ENCODE data around the gene UBL7.

The UBL7 gene

DNA sequence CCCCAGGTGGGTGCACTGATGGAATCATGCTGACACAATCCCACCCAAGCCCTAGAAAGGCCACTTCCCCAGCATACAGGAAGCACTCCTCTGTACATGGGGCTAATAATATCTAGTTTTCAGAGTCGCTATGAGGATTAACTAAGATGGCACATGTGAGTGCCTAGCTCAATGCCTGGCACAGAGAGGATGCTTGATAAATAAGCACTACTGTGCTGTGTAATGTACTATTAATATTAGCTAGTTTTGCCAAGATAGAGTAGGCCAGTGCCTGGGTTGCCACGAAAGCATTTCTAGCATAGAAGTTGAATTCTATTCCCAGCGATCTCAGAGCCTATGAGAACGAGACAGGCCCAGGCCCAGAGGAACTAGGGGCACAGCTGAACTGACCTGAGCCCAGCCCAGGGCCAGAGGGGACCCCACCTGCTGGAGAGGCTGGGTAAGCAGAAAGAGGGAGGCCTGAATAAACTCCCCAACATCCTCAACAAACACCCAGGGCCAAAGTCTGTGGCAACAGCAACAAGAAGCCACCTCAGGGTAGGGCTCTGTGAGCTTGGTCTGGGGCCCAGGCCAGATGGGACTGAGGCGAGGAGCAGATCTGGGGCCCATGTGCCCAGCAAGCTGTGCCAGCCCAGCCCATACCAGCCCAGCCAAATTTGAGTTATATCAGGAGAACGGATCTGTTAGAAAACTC, 19.6 kb downstream of the UBL7 start:
- ATAC-seq (no peak), DNase-seq (no peak)

DNA sequence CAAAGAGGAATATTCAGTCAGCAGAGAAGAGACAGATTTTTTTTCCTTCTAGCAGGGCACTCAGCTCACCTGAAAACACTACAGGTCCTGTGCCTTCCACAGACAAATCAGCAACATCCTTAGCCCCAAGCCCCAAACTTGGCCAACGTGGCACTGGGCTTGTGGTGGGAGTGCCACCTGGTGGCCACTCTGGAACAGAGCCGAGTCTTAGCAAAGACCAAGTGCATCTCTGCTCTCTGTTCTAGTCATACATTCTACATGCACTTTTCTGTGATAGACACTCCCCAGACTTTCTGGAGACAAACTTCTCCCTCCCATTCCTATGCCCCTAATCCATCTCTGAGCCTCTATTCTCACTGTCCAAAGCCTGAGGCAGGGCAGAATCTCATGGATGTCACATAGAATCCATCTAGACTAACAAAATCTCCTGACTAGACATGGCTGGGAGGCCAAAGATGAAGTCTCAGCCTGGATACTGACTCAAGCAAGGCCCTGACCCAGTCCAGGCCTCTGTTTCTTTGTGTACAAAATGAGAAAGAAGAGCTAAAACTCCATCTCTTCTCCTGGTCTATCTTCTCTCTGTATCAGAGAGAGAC, 22.1 kb downstream of the UBL7 start:
- DNase-seq (peak; percentile 82), ATAC-seq (peak; percentile 76)

DNA sequence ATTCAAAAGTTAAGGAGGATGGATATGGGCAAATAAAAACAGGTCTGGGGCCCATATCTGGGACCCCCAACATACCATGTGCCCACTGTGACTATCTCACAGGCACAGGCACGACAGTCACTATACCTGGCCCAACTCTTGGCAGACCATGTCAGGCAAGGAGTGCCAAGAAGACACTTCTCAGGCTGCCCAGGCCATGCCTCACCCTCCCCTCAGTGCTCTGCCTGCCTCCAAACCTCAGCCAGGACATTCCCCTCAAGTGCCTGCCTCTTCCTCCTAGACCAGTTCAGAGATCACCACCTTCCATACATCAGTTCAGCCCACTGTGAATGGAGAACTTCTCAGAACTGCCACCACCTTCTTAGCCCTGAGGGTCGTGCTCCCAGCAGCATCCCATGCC, 22.8 kb downstream of the UBL7 start:
- DNase-seq (no peak), ATAC-seq (no peak)

DNA sequence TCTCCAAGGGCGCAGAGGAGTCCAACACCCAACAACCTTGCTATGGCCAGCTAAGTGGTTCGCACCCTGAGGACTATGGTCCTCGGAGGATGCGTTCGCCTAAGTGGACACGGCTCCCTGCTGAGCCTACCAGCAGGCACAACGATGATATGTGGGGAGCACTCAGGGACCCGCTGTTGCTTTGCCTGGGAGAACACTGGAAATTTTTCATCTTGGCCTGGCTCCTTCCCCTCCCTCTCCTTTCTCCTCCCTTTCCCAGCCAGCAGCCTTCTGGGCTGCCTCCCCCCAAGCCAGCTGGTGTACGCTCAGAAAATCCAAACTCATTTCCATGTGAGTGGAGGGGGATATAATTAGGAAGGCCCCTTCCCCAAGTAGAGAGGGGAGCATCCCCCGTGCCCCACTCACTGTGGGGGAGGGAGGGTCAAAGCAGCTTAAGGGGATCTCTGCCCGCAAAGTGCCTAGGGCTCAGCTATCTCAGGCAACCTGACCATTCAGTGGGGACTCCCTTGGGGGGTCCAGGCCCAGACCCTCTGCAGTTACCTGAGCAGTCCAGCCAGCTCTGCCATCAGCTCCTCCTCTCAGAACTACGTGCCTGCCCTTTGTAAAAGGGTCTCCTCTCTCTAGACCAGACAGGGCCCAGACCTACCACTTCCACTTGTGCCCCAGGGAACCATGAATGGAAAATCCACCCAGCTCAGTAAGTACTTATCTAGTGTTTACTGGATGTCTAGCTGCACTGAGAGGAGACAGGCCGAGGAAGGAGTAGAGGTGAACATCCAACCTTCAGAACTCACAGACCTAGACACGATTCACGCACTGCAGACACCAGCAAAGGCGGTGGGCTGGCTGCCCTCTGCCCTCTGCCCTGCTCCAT, 26.5 kb downstream of the UBL7 start:
- DNase-seq (no peak), ATAC-seq (no peak)

DNA sequence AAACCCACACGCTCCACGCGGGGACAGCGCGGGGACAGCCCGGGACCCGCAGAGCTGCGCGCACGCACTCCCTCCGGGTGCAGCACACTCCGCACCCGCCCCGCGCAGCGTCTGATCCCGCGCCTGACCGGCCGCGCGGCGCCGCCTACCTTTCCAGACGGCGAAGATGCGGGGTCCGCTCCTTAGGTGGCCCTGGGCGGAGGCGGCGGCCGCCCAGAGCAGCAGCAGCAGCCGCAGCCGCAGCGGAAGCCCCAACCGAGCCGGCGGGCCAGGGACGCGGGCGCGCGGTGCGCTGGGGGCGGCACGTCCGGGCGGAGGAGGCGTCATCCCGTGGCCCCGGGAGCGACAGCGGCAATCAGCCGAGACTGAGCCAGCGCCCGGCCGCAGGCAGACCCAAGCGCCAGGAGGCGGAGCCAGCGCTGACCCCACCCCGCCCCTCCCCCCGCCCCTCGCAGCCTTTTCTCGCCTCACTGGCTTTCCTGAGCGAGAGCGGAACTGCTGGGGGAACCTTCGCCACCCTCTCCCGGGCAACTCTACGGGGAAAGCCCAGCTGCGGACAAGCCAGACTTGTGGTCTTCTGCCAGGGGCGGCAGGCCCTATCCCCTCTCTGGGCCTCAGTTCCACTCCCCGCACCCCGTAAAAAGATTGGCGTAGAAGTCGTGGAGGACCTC, 27.2 kb downstream of the UBL7 start, which contains the start of gene SEMA7A:
SEMA7A (minus strand) TSS at position 367 of the 671 bp plus-strand sequence; CDS start at position 327, 40 bp downstream.
- peak; percentile 80 for ATAC-seq
- DNase-seq: peak; percentile 89

DNA sequence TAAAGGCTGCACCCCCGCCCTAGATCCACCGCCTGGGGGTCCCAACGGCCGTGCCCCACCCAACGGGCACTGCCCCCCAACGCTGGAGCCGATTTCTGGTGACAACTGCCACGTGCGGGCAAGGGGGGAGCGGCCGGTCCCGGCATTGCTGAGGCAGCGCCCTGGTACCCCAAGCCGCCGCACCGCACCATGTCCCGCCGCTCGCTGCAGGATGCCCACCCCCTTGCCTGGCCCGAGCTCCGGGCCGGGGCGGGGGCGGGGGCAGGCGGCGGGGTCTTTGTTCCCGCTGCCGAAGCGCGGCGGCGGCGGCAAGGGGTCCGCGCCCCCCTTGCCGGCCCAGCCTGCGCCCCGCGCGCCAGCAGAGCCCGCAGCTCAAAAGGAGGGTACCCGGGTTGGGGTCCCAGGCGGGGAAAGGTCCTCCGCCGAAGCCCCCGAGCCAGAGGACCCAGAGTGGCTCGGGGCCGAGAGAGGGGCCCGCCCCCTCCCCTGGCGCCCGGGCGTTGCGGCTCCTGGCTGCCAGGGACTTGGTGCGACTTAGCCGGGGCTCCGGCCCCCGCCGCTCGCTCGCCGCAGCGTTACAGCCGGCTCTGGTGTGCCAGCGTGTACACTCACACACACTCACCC, 27.9 kb downstream of the UBL7 start:
- ATAC-seq (no peak), DNase-seq (no peak)

DNA sequence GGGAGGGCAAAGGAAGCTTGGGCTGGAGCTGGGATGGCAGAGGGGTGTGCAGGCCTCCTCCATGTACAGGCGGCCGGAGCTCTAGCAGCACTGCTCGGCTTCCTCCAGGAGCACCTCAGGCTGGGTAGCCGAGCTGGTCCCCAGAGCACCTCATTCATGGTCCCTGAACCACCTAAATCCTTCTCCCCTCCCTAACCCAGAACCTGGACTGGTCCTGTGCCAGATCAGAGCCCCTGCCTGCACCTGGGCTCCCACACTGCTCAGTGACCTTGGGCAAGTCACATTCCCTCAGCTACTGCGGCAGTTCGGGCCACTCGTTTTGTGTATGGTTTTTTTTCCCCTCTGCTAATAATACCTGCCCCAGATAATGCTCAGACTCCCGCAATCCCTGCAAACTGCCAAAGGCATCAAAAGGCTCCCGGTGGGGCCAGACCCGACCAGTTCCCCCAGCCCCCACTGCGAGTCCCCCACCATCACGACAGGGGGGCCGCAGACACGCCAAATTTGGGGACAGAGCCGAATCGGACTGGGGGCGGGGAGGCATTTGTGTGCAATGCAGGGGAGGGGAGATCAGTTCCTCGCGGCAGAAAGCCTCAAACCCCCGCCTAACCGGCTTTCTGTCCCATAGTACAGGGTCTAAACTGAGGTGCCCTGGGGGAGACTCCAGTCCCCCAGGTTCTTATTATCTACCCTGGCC, 28.5 kb downstream of the UBL7 start:
- DNase-seq (no peak), ATAC-seq (no peak)

DNA sequence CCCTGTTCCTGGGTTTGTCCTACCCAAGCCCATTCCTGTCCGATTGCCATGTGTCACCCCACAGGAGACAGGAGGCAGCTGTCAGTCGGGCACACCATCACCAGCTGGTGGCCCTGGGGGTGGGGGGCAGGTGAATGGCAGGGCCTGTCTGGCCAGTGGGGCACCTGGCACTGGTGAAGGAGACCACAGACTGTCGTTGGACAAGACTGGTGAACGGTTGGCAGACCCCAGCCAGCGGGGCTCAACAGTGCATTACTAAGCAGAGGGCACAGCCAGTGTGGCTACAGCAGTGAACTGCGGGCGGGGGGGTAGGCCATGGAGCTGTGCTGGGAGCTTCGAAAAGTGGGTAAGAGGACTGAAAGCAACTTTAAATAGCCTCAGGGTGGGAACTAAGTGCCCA, 29.3 kb downstream of the UBL7 start:
- no peak for ATAC-seq
- DNase-seq: peak; percentile 45

DNA sequence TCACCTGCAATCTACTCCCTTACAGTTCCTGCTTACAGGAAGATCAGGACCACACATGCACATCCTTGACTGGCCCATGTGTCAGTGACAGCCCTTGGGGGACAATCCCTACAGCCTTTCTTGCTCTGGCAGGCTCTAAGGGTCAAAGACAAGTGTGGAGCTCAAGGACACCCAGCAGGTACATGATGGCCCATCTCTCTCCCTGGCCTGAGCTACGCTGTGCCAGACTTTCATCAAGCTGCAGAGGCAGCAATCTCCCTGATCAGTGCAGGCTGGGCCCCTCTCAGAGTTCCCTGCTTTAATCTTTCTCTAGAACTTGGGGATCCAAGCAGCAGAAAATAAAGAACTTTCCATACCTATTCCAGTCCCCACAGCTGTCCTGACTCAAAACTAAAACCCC, 29.8 kb downstream of the UBL7 start:
- no peak for ATAC-seq
- no peak for DNase-seq

DNA sequence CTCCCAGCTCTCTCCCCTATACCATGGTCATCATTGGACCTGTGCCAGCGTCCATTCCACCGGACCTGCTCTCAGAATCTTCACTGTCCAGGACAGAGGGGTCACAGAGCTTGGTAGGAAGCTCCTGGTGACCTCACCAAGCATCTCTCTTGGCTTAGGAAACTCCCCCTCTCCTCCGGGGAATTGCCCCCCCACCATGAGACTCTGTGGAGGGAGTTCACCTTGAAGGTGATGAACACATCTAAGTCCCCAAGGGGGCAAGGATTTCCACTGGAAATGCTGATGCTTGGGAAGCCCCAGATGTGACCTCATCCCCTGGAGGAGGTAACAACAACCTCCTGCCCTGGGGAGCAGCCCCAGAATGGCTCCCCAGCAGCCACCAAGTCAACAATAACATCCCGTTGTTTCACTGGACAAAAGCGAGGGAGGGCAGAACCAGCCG, 30.4 kb downstream of the UBL7 start:
- ATAC-seq: peak; percentile 17
- DNase-seq: peak; percentile 56

DNA sequence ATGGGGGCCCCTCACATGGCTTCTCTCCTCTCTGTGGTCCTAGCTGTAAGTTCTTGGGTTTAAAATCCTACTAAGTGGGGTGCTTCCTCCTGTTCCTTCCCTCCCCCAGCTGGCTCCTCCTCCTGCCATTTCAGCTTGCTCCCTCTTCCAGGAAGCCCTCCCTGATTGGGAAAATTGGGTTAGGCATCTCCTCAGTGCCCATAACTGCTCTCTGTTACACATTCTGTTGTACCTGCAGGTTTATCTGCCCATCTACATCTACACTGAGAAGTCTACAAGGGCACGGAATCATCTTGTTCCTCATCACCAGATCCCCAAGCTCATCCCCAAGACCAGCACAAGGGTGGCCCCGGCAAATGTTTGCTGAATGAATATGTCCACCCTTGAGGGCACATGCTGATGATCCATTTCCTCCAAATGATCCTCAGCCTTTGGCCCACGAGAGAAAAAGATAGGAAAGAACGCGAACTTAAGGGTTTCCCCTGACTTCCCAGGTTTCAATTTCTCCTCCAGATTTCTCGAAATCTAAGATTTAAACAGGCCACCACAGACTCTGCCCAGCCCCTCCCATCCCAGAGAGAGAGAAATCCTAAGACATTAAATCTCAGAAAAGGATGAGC, 31.1 kb downstream of the UBL7 start:
- ATAC-seq (no peak), DNase-seq (no peak)

DNA sequence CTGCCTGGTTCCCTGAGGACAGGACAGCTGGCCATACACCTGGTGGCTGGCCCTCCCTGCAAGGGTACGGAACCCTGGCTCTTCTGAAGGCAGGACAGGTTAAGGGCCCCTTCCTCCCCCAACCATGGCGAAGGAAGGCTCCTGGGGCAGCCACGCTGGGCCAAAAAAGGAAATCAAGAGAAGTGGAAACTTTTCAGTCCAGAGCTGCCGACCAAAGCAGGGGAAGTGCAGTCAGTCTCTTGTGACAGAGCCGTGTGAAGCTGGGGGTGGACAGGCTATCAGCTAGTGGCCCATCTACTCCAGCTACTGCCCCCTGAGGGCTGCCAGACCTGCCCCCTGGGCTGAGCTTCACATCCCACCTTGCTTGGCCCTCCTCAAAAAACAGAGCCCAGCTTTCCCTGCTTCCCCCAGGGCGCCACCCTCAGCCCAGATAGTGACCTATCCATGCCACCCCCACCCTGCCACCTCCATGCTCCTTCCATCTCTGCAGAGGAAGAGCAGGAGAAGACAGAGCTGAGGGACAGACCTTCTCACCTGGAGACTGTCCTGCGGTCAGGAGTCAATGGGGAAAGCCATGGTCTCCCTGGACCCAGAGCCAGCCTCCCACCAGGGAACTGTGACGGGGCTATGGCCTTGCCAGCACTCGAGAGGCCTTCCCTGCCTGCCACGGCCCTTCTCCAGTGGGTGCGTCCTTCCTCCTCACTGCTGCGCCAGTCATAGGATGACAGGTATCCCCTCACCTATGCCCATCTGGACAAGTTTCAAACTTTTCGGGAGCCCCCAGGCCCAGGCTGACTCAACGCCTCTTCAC, 31.8 kb downstream of the UBL7 start:
- ATAC-seq (no peak), DNase-seq (no peak)

DNA sequence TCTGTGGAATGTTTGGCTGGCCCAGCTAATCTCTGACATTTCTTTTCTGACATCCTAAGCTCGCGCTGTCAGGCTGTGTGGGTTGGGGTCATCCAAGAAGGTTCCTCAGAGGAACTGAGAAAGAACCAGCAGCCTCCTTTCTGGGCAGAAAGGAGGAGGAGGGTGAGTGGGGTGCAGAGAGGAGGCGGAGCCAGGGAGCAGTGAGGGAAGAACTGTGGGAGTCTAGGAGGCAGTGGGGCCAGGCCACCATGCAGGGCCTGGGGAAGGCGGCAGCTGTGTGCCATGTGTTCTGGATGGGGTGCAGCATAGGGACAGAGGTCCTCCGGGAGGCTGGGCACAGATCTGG, 32.5 kb downstream of the UBL7 start:
- ATAC-seq (no peak), DNase-seq (no peak)

DNA sequence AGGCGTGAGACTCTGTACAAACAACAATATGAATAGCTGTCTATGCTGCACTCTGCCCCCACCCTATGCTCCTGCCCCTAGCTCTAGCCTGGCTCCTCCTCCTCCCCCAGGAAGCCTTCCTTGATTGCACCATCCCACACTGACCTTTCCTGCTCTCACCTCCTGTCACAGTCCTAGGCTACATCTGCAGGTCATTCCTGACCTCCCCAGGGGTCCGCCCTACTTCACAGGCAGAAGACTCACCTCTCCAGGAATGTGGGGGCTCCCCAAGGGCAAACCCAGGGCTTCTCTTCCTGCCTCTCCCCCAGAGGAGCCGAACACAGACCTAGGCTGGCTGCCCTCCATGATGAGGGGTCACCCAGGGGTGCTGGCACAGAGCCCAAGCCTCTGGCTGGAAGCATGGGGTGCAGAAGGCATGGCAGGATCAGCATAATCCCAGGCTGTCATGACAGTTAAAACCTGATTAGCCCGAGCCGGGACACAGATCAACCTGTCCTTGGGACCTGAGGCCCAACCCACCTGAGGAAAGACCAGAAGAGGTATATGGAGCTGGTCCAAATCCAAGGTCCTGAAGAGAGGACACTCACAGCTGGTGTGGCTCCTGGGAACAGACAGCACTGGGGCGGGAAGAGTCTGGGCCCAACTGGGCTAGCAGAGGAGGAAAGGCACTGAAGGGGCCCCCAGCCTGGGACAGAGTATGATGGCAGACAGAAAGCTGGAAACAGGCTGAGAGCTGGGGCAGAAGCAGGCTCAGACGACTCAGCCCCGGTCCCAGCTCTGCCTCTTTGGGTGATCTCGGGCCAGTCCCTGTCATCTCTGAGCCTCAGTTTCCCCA, 33.1 kb downstream of the UBL7 start:
- no peak for DNase-seq
- ATAC-seq: no peak

DNA sequence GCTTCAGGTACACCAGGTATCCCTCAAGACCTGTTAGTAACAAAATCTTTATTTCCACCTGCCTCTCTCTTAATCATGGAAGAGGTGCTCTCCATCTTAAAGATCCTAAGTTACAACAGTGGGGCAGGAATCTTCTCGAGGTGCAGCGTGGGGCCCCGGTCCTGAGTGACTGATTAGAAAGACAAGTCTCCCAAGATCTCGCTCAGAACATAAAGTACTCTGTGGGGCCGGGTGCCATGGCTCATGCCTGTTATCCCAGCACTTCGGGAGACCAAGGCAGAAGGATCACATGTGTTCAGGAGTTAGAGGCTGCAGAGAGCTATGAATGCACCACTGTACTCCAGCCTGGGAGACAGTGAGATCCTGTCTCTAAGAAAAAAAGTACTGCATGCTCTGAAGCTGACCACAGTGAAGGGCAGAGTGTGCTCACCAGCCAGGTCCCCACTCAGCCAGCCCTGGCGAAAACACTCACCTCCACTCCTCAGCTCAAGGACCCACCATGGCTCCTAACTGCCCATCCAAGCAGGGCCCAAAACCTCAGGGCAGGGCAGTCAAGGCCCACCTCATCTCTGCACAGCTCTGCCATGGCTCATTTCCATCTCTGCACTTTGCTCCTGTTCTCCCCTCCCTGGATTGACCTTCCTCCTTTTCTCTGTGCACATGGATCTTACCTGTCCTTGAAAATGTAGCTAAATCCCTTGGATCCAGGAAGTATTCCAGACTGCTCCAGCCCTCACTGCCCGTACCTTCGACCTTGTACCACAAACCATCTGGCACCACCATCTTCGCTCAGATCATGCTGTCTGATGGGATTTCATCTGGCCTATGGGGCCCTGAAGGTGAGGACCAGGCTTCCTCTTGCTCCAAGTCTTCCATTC, 34.3 kb downstream of the UBL7 start:
- DNase-seq: no peak
- no peak for ATAC-seq

DNA sequence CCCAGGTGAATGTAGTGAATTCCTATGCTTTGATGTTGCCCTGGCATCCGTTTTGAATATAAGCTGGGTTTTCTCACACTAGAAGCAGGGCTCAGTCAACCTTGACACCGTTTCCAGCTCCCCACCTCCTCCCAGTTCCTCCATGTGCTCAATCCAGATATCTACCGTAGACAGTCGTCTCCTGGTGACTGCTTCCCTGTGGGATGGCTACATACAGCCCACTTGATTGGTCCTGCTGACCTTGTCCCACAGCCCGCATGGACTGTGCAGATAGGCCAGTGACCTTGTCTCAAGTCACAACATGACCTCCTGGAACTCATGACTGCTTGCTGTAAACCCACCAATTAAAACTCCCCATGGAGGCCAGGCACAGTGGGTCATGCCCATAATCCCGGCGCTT, 35.3 kb downstream of the UBL7 start:
- DNase-seq: no peak
- no peak for ATAC-seq

DNA sequence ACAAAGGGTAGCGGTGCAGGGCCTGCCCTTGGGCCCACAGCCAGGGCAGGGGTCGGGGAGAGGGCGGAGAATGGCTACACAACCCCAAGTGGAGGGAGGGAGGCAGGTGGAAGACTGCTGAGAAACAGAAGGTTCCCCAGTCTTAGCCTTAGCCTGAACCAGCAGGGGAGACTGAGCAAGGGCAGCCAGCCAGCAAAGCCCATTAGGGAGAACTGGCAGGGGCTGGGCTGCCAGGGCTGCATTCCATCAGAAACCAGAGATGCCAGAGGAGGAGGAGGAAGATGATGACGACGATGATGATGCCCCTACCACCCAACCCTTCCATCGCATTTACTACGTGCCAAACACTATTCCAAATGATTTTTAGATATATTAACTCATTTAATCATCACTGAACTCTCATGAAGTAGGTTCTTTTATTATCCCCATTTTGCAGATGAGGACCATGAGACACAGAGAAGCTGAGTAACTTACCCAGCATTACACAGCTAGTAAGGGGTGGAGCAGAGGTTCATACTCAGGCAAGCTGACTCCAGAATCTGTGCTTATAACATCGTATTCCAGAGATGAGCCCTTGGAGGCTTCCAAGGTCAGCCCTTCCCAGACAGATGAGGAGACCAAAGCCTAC, 35.9 kb downstream of the UBL7 start:
- no peak for DNase-seq

More for the DNA sequence above, 35.9 kb downstream of the UBL7 start:
- no peak for ATAC-seq
